Measurements from ENCODE around the gene SYNE1.

DNA sequence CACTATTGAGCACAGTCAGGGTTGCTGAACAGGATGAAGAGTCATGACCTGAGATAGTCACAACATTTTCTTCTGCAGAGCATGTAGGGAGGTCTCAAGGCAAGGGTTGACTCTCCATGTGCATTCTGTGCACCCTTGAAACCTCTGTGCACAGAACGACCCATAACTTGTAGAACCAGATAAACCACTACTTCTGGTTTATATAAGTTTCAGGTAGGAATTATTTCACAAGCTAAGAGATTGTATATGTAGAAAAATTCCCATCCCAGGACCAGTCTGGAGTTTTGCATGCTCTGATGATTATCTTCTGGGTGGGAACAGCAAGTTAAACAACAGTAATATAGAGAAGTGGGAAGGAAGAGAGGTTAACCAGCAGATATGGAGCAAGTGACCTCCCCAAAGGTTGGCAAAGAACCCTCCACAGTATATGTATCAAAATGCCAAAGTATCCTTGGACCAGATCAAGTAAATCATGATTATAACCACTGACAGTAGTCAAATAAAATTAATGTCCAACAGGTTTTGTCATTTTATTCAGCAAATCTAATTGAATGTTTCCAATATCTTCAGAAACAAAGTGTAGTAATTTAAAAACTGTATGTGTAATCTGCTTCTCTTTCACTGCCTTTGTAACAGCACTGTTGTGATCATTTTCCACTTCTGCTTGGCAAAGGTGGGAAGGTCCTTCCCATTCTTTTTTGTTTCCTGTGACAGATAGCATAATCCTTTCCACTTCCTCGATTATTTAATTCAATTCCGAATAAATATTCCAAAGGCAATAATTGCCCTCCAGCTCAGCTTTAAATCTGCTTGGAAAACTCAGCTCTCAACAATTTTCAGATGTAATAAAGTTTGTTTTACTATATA is 104.4 kb downstream of the SYNE1 start:
- TF ChIP-seq, protein P1, sequence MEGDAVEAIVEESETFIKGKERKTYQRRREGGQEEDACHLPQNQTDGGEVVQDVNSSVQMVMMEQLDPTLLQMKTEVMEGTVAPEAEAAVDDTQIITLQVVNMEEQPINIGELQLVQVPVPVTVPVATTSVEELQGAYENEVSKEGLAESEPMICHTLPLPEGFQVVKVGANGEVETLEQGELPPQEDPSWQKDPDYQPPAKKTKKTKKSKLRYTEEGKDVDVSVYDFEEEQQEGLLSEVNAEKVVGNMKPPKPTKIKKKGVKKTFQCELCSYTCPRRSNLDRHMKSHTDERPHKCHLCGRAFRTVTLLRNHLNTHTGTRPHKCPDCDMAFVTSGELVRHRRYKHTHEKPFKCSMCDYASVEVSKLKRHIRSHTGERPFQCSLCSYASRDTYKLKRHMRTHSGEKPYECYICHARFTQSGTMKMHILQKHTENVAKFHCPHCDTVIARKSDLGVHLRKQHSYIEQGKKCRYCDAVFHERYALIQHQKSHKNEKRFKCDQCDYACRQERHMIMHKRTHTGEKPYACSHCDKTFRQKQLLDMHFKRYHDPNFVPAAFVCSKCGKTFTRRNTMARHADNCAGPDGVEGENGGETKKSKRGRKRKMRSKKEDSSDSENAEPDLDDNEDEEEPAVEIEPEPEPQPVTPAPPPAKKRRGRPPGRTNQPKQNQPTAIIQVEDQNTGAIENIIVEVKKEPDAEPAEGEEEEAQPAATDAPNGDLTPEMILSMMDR (IDR thresholded peaks at IDR 0.05), result no peak
- TF ChIP-seq EP300 (IDR thresholded peaks at IDR 0.05) (no peak), POLR2AphosphoS5 (IDR thresholded peaks at IDR 0.05) (no peak), POLR2A (IDR thresholded peaks at IDR 0.05) (no peak)

Measured in sigmoid colon (tissue), 4 donors.